ENCODE results near the gene ARID1B.

- TF ChIP-seq CTCF (IDR thresholded peaks at IDR 0.05 in 2 of 3, conservative IDR thresholded peaks at IDR 0.05 in 1 of 3; ENCODE audit: borderline replicate concordance in 1 of 3, insufficient read depth in 1 of 3, low read depth in 2 of 3, low read length in 2 of 3), result no peak
- TF ChIP-seq CEBPB (IDR thresholded peaks at IDR 0.05; ENCODE audit: low read depth), result no peak
- TF ChIP-seq POLR2AphosphoS5 (IDR thresholded peaks at IDR 0.05; ENCODE audit: low read depth, low read length), result no peak
- no peak for TF ChIP-seq EZH2 (IDR thresholded peaks at IDR 0.05)
- no peak for TF ChIP-seq SP1 (IDR thresholded peaks at IDR 0.05; ENCODE audit: low read depth)
- no peak for TF ChIP-seq POLR2A (IDR thresholded peaks at IDR 0.05; ENCODE audit: borderline replicate concordance, extremely low read depth, insufficient read depth, insufficient read length)
- no peak for TF ChIP-seq RAD21 (IDR thresholded peaks at IDR 0.05; ENCODE audit: low read depth)
- TF ChIP-seq YY1 (IDR thresholded peaks at IDR 0.05; ENCODE audit: extremely low read depth, insufficient replicate concordance, low read depth, low read length), result no peak
- TF ChIP-seq ELF1 (IDR thresholded peaks at IDR 0.05; ENCODE audit: borderline replicate concordance, low read depth), result no peak
These were observed 436.2 kb downstream of the ARID1B start for GRCh38 chr6:157213426-157213825.
